Measurements from ENCODE around the gene COA4. TPM values are rescaled to one million over a fixed set of nuclear protein-coding genes. Genes with fewer than 3 reads are reported as not detected.

COA4 gene
- total RNA-seq, 1 experiment from 2014 or later = 97.0 TPM

GRCh38 chr11:73866586-73866996 is 10.1 kb downstream of the COA4 start:
- TF ChIP-seq FOSL1 (IDR thresholded peaks at IDR 0.05; ENCODE audit: low read depth) = 0 out of 2 replicates have a peak, but pooled peaks have one; percentile 23
- no peak for TF ChIP-seq ATF3 (IDR thresholded peaks at IDR 0.05)
- TF ChIP-seq POLR2A (IDR thresholded peaks at IDR 0.05; ENCODE audit: borderline replicate concordance, extremely low read depth, insufficient read depth, insufficient read length) = no peak
- Histone ChIP-seq H3K27ac (ENCODE audit: low read depth, low read length) (no peak overlapping the region), H2AFZ (ENCODE audit: low read depth, low read length, poor library complexity, severe bottlenecking) (no peak overlapping the region), H3K9me3 (ENCODE audit: control insufficient read depth in 1 of 2, insufficient read depth in 1 of 2, low read depth in 1 of 2, low read length in 2 of 2) (no peaks in the 10 kb centered on the region), H3K9ac (ENCODE audit: low read length) (no peak overlapping the region), H3K27me3 (ENCODE audit: insufficient read depth, low read length) (no peaks in the 10 kb centered on the region), H3K4me2 (ENCODE audit: low read length) (peak overlapping the region; percentile 18; the same call in 1 of the 2 replicates), H3K4me3 (replicated peaks in 1 of 2; ENCODE audit: low read depth in 1 of 2, low read length in 2 of 2) (no peak overlapping the region), H4K20me1 (ENCODE audit: insufficient read depth) (no peaks in the 10 kb centered on the region), H3K36me3 (ENCODE audit: control insufficient read depth in 1 of 2, insufficient read depth in 2 of 2, low read length in 2 of 2) (peaks cover 2 to 5% of the 10 kb centered on the region in 2 experiments; a peak in 3 of 4 replicates), H3K9me2 (ENCODE audit: insufficient read depth) (no peaks in the 10 kb centered on the region), H3K4me1 (ENCODE audit: control insufficient read depth in 1 of 2, insufficient read depth in 2 of 2, low read length in 2 of 2) (peaks cover 0 to 10% of the 10 kb centered on the region in 2 experiments; a peak in 2 of 4 replicates), H3K79me2 (ENCODE audit: insufficient read depth, low read length) (no peaks in the 10 kb centered on the region)
- DNase-seq (ENCODE audit: low read depth, low spot score) = peak; percentile 12
- ChIA-PET RAD21 (ENCODE audit: low non-redundant PET in 1 of 2, low total read pairs in 2 of 2, uncharacterized antibody in 2 of 2, unreplicated experiment in 2 of 2) (no interaction called here), CTCF (no interaction called here), POLR2A (interaction anchor here (1.2 kb wide), 1 partner anchor 12 kb away, joined by 3 read pairs; no protein-coding TSS in a partner anchor)
- intact Hi-C loops (cut with micrococcal nuclease) = no loop called here
- ATAC-seq = peak; percentile 54
- BruUV-seq (replicated peaks) = no TSS peak

GRCh38 chr11:73866095-73866579 is 10.5 kb downstream of the COA4 start:
- no peaks in the 10 kb centered on the region for H3K27me3 ChIP-seq (ENCODE audit: insufficient read depth, low read length)
- no TSS peak for BruUV-seq (replicated peaks)
- TF ChIP-seq JUND (IDR thresholded peaks at IDR 0.05) = no peak; the same call in 1 of the 2 replicates
- 0 out of 2 replicates have a peak, but pooled peaks have one; percentile 15 for TF ChIP-seq MAX (IDR thresholded peaks at IDR 0.05)
- TF ChIP-seq ELF1 (IDR thresholded peaks at IDR 0.05; ENCODE audit: borderline replicate concordance, low read depth) = no peak
- TF ChIP-seq POLR2A (IDR thresholded peaks at IDR 0.05; ENCODE audit: borderline replicate concordance, extremely low read depth, insufficient read depth, insufficient read length) = no peak
- DNase-seq (ENCODE audit: low read depth, low spot score) = no peak
- no peak overlapping the region for H3K9ac ChIP-seq (ENCODE audit: low read length)
- H2AFZ ChIP-seq (ENCODE audit: low read depth, low read length, poor library complexity, severe bottlenecking) = no peak overlapping the region
- POLR2A ChIA-PET = interaction anchor here (1.2 kb wide), 1 partner anchor 12 kb away, joined by 3 read pairs; no protein-coding TSS in a partner anchor
- H3K4me2 ChIP-seq (ENCODE audit: low read length) = peak overlapping the region; percentile 18; the same call in 1 of the 2 replicates
- RAD21 ChIA-PET (ENCODE audit: low non-redundant PET in 1 of 2, low total read pairs in 2 of 2, uncharacterized antibody in 2 of 2, unreplicated experiment in 2 of 2) = no interaction called here
- H3K36me3 ChIP-seq (ENCODE audit: control insufficient read depth in 1 of 2, insufficient read depth in 2 of 2, low read length in 2 of 2) = peaks cover 3 to 4% of the 10 kb centered on the region in 2 experiments; a peak in 3 of 4 replicates
- H3K9me3 ChIP-seq (ENCODE audit: control insufficient read depth in 1 of 2, insufficient read depth in 1 of 2, low read depth in 1 of 2, low read length in 2 of 2) = no peaks in the 10 kb centered on the region
- H3K27ac ChIP-seq (ENCODE audit: low read depth, low read length) = no peak overlapping the region
- ATAC-seq = peak; percentile 28; the same call in 1 of the 2 replicates
- no peaks in the 10 kb centered on the region for H3K79me2 ChIP-seq (ENCODE audit: insufficient read depth, low read length)
- no peaks in the 10 kb centered on the region for H4K20me1 ChIP-seq (ENCODE audit: insufficient read depth)
- intact Hi-C loops (cut with micrococcal nuclease) = no loop called here
- H3K4me1 ChIP-seq (ENCODE audit: control insufficient read depth in 1 of 2, insufficient read depth in 2 of 2, low read length in 2 of 2) = peaks cover 0 to 10% of the 10 kb centered on the region in 2 experiments; a peak in 2 of 4 replicates
- H3K4me3 ChIP-seq (replicated peaks in 1 of 2; ENCODE audit: low read depth in 1 of 2, low read length in 2 of 2) = no peak overlapping the region
- CTCF ChIA-PET = no interaction called here
- no peaks in the 10 kb centered on the region for H3K9me2 ChIP-seq (ENCODE audit: insufficient read depth)

Data from HCT116 (cell line).